HepG2 (cell line): ENCODE measurements around the gene PRSS8. TPM values are rescaled to one million over a fixed set of nuclear protein-coding genes. Genes with fewer than 3 reads are reported as not detected.

Experiments
- ATF1 ChIP-seq: IDR thresholded peaks from 2 replicates; pipeline ENCODE4 v1.6.1; 2016; ENCODE audit warnings: mild to moderate bottlenecking, control low read depth
- ATF5 ChIP-seq: sonication (generic); formaldehyde crosslinking; IDR thresholded peaks from 2 replicates; pipeline ENCODE4 v1.4.0; 2020; ENCODE audit warnings: mild to moderate bottlenecking, low read depth, missing genetic modification reagents
- ETV5 ChIP-seq: IDR thresholded peaks from 2 replicates; pipeline ENCODE4 v1.6.1; 2018; ENCODE audit warnings: missing biosample characterization, missing genetic modification reagents, inconsistent platforms, borderline replicate concordance
- HNF4G ChIP-seq, 2 experiments: sonication (generic) in 1 of 2; formaldehyde crosslinking in 1 of 2; IDR thresholded peaks; 2 replicates each; pipeline versions ENCODE4 v1.4.0 to v1.6.1; 2011 to 2020; ENCODE audit warnings: borderline replicate concordance in 2 of 2, low read depth in 2 of 2, mild to moderate bottlenecking in 2 of 2, low read length in 1 of 2, missing genetic modification reagents in 1 of 2, moderate library complexity in 1 of 2
- LCORL ChIP-seq, 2 experiments: fragments of 450-650 bp in 1 of 2; sonication (generic) in 1 of 2; formaldehyde crosslinking in 1 of 2; IDR thresholded peaks; 2 replicates each; pipeline versions ENCODE4 v1.5.0 to v1.6.1; 2017 to 2020; ENCODE audit warnings: antibody characterized with exemption in 1 of 2, missing genetic modification reagents in 1 of 2
- MBD4 ChIP-seq: IDR thresholded peaks from 2 replicates; pipeline ENCODE4 v1.6.1; 2012; ENCODE audit warnings: low read length, inconsistent platforms, borderline replicate concordance
- PTBP1 ChIP-seq: fragments of 200-400 bp; formaldehyde crosslinking; IDR thresholded peaks from 2 replicates; pipeline ENCODE4 v1.6.1; 2018; ENCODE audit warnings: low read length, low read depth; ENCODE audit not compliant: poor library complexity, severe bottlenecking
- SMARCC2 ChIP-seq: fragments of 450-650 bp; IDR thresholded peaks from 2 replicates; pipeline ENCODE4 v1.6.1; 2017; ENCODE audit warnings: antibody characterized with exemption, mild to moderate bottlenecking
- SP1 ChIP-seq, 2 experiments: fragments of 450-650 bp in 1 of 2; sonication (generic) in 1 of 2; formaldehyde crosslinking in 1 of 2; IDR thresholded peaks; 2 replicates each; pipeline versions ENCODE4 v1.4.0 to v1.6.1; 2016 to 2020; ENCODE audit warnings: missing genetic modification reagents in 1 of 2
- STAT5B ChIP-seq: sonication (generic); formaldehyde crosslinking; IDR thresholded peaks from 2 replicates; pipeline ENCODE4 v1.4.0; 2020; ENCODE audit warnings: missing genetic modification reagents
- TIGD3 ChIP-seq: sonication (generic); formaldehyde crosslinking; IDR thresholded peaks from 2 replicates; pipeline ENCODE4 v1.5.1; 2020; ENCODE audit warnings: mild to moderate bottlenecking, missing genetic modification reagents, borderline replicate concordance
- U2AF1 ChIP-seq: fragments of 200-400 bp; formaldehyde crosslinking; optimal IDR thresholded peaks from 2 replicates; pipeline ENCODE3; 2017; ENCODE audit warnings: mild to moderate bottlenecking, low read depth, low read length
- ZC3H4 ChIP-seq: sonication (generic); formaldehyde crosslinking; IDR thresholded peaks from 2 replicates; pipeline ENCODE4 v1.4.0; 2020; ENCODE audit warnings: missing genetic modification reagents, borderline replicate concordance
- ZNF264 ChIP-seq: sonication (generic); formaldehyde crosslinking; IDR thresholded peaks from 2 replicates; pipeline ENCODE4 v1.4.0; 2020; ENCODE audit warnings: missing genetic modification reagents
- ZNF513 ChIP-seq: sonication (generic); formaldehyde crosslinking; conservative IDR thresholded peaks from 2 replicates; pipeline ENCODE4 v1.5.0; 2020; ENCODE audit warnings: missing genetic modification reagents
- ZNF75D ChIP-seq: sonication (generic); formaldehyde crosslinking; IDR thresholded peaks from 2 replicates; pipeline ENCODE4 v1.8.1; 2023; ENCODE audit warnings: missing genetic modification reagents, mild to moderate bottlenecking, borderline replicate concordance
- polyA plus RNA-seq, 8 experiments: library from polyadenylated mRNA; depleted of rRNA in 3 of 8; stranded (reverse) in 7 of 8; unstranded in 1 of 8; fragments of >200 nt; fragmentation: Illumina TruSeq in 4 of 8; extraction: Trizol in 4 of 8; gene quantifications; 2 replicates each; pipeline versions ENCODE4 v1.2.1 to v1.2.3, GENCODE V29; 2011 to 2016; ENCODE audit warnings: low read depth in 4 of 8, missing spikeins in 1 of 8, mixed read lengths in 1 of 8; ENCODE audit not compliant: insufficient read depth in 1 of 8
- total RNA-seq, 5 experiments: library from RNA; depleted of rRNA; stranded (reverse); fragments of >200 nt; fragmentation: Illumina TruSeq; extraction: Trizol; gene quantifications; 2 replicates each; pipeline ENCODE4 v1.2.3, GENCODE V29; 2016; ENCODE audit warnings: low read depth in 1 of 5
- TF ChIP-seq, protein P1 (sequence below): sonication (generic); formaldehyde crosslinking; IDR thresholded peaks from 2 replicates; pipeline ENCODE4 v1.4.0; 2020; ENCODE audit warnings: missing genetic modification reagents, borderline replicate concordance
- TF ChIP-seq, protein P2 (sequence below): sonication (generic); formaldehyde crosslinking; IDR thresholded peaks from 2 replicates; pipeline ENCODE4 v1.8.0; 2022; ENCODE audit warnings: low read depth, missing genetic modification reagents

PRSS8 gene
- total and polyA plus RNA-seq, 2 of the 13 experiments (the other 11 are each of a cell fraction or from before 2014, with no cell fraction given), result 2.6 to 7.2 TPM

- TF ChIP-seq, protein P1, sequence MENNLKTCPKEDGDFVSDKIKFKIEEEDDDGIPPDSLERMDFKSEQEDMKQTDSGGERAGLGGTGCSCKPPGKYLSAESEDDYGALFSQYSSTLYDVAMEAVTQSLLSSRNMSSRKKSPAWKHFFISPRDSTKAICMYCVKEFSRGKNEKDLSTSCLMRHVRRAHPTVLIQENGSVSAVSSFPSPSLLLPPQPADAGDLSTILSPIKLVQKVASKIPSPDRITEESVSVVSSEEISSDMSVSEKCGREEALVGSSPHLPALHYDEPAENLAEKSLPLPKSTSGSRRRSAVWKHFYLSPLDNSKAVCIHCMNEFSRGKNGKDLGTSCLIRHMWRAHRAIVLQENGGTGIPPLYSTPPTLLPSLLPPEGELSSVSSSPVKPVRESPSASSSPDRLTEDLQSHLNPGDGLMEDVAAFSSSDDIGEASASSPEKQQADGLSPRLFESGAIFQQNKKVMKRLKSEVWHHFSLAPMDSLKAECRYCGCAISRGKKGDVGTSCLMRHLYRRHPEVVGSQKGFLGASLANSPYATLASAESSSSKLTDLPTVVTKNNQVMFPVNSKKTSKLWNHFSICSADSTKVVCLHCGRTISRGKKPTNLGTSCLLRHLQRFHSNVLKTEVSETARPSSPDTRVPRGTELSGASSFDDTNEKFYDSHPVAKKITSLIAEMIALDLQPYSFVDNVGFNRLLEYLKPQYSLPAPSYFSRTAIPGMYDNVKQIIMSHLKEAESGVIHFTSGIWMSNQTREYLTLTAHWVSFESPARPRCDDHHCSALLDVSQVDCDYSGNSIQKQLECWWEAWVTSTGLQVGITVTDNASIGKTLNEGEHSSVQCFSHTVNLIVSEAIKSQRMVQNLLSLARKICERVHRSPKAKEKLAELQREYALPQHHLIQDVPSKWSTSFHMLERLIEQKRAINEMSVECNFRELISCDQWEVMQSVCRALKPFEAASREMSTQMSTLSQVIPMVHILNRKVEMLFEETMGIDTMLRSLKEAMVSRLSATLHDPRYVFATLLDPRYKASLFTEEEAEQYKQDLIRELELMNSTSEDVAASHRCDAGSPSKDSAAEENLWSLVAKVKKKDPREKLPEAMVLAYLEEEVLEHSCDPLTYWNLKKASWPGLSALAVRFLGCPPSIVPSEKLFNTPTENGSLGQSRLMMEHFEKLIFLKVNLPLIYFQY (CRISPR knock-in tag), result no peak; the same call in 1 of the 2 replicates
- no peak for TF ChIP-seq SMARCC2
- no peak for TF ChIP-seq TIGD3
- no peak for TF ChIP-seq ATF5 (CRISPR knock-in tag)
- TF ChIP-seq U2AF1, result no peak
- TF ChIP-seq SP1 (IDR thresholded peaks at IDR 0.05), result no peak
- peak; percentile 95 for TF ChIP-seq SP1 (CRISPR knock-in tag; IDR thresholded peaks at IDR 0.05)
- no peak for TF ChIP-seq ZNF75D (CRISPR knock-in tag)
- no peak for TF ChIP-seq ZNF264 (CRISPR knock-in tag)
- peak; percentile 55 for TF ChIP-seq ETV5 (CRISPR knock-in tag)
- TF ChIP-seq MBD4, result no peak
- TF ChIP-seq HNF4G (IDR thresholded peaks at IDR 0.05; ENCODE audit: borderline replicate concordance, low read depth, low read length), result no peak; the same call in 1 of the 2 replicates
- no peak for TF ChIP-seq HNF4G (CRISPR knock-in tag; IDR thresholded peaks at IDR 0.05; ENCODE audit: borderline replicate concordance, low read depth)
- TF ChIP-seq, protein P2, sequence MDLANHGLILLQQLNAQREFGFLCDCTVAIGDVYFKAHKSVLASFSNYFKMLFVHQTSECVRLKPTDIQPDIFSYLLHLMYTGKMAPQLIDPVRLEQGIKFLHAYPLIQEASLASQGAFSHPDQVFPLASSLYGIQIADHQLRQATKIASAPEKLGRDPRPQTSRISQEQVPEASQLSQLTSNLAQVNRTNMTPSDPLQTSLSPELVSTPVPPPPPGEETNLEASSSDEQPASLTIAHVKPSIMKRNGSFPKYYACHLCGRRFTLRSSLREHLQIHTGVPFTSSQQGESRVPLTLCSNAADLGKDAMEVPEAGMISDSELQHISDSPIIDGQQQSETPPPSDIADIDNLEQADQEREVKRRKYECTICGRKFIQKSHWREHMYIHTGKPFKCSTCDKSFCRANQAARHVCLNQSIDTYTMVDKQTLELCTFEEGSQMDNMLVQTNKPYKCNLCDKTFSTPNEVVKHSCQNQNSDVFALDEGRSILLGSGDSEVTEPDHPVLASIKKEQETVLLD (CRISPR knock-in tag), result peak; percentile 97
- TF ChIP-seq ATF1 (CRISPR knock-in tag), result peak; percentile 94
- no peak for TF ChIP-seq PTBP1
- 0 out of 2 replicates have a peak, but pooled peaks have one; percentile 56 for TF ChIP-seq STAT5B (CRISPR knock-in tag)
- 0 out of 2 replicates have a peak, but pooled peaks have one; percentile 52 for TF ChIP-seq ZNF513 (CRISPR knock-in tag)
- peak; percentile 26; the same call in 1 of the 2 replicates for TF ChIP-seq ZC3H4 (CRISPR knock-in tag)
- TF ChIP-seq LCORL (IDR thresholded peaks at IDR 0.05), result no peak
- TF ChIP-seq LCORL (CRISPR knock-in tag; IDR thresholded peaks at IDR 0.05), result no peak; the same call in 1 of the 2 replicates
Measured at GRCh38 chr16:31117384-31118222, 17.9 kb downstream of the PRSS8 start, which contains the start of gene KAT8 (continued).
